Measurements from ENCODE around the gene PSMD11. TPM values are rescaled to one million over a fixed set of nuclear protein-coding genes. Genes with fewer than 3 reads are reported as not detected.
"Not testable (repeated sequence)": the region's sequence is repeated elsewhere in the genome, so short reads cannot be mapped to it uniquely, and the experiment has no call there.

The PSMD11 gene
- polyA plus RNA-seq, 1 of the 3 experiments (the other 2 are of a cell fraction), result 63.1 TPM

DNA sequence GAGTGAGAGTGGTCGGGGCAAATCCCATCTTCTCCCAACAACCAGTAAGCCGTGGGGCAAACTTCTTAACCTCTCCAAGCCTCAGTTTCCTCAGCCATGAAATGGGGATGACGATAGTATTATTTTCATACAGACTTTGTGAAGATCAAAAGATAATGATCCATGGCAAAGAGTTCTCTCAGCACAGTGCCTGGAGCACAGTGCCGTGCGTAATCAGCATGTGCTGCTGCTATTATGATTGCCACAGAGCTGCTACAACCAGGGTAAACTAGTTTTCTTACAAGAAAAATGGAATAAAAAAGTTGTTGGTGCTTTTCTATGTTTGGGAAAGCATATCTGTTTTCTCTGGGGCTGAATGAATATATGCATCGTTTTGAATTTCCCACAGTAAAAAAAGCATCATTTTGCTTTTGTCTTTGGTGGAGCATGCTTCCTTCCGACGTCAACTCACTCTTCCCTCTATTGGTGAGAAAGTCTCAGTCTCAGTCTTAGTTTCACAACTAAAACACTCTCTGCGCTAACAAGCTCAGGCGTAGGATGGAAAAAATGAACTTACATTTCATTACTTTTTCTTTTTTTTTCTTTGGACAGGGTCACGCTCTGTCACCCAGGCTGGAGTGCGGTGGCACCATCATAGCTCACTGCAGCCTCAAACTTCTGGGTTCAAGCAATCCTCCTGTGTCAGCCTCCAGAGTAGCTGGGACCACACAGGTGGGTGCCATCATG is 79.7 kb downstream of the PSMD11 start:
- TF ChIP-seq, protein P1, sequence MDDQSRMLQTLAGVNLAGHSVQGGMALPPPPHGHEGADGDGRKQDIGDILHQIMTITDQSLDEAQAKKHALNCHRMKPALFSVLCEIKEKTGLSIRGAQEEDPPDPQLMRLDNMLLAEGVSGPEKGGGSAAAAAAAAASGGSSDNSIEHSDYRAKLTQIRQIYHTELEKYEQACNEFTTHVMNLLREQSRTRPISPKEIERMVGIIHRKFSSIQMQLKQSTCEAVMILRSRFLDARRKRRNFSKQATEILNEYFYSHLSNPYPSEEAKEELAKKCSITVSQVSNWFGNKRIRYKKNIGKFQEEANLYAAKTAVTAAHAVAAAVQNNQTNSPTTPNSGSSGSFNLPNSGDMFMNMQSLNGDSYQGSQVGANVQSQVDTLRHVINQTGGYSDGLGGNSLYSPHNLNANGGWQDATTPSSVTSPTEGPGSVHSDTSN (IDR thresholded peaks at IDR 0.05), result no peak
- TF ChIP-seq JUND (IDR thresholded peaks at IDR 0.05), result no peak
- TF ChIP-seq TAF1 (IDR thresholded peaks at IDR 0.05; ENCODE audit: borderline replicate concordance, low read depth, low read length), result no peak
- TF ChIP-seq, protein P2, sequence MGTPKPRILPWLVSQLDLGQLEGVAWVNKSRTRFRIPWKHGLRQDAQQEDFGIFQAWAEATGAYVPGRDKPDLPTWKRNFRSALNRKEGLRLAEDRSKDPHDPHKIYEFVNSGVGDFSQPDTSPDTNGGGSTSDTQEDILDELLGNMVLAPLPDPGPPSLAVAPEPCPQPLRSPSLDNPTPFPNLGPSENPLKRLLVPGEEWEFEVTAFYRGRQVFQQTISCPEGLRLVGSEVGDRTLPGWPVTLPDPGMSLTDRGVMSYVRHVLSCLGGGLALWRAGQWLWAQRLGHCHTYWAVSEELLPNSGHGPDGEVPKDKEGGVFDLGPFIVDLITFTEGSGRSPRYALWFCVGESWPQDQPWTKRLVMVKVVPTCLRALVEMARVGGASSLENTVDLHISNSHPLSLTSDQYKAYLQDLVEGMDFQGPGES (IDR thresholded peaks at IDR 0.05; ENCODE audit: low read depth, low read length), result no peak
- no peak for TF ChIP-seq EZH2phosphoT487 (IDR thresholded peaks at IDR 0.05; ENCODE audit: borderline replicate concordance, low read depth)
- TF ChIP-seq RFX5 (IDR thresholded peaks at IDR 0.05; ENCODE audit: low read length), result no peak
- no peak for TF ChIP-seq RCOR1 (IDR thresholded peaks at IDR 0.05; ENCODE audit: low read length)
- 0 out of 2 replicates have a peak, but pooled peaks have one; percentile 13 for TF ChIP-seq GATA2 (CRISPR knock-in tag; IDR thresholded peaks at IDR 0.05)
- no peak for DNase-seq
- Histone ChIP-seq H3F3A (replicated peaks; ENCODE audit: insufficient read depth) (no peaks in the 10 kb centered on the region), H3K4me1 (ENCODE audit: control insufficient read depth in 1 of 2, insufficient read depth in 2 of 2, low read depth in 1 of 2, low read length in 1 of 2) (peaks cover 10 to 15% of the 10 kb centered on the region in 2 experiments; a peak in 3 of 4 replicates), H3K4me3 (ENCODE audit: low read depth in 2 of 2, low read length in 1 of 2) (no peak overlapping the region), H3K4me2 (no peak overlapping the region), H3K27ac (ENCODE audit: low read depth in 2 of 2, low read length in 1 of 2) (no peak overlapping the region), H3K9me2 (no peaks in the 10 kb centered on the region), H3K27me3 (ENCODE audit: insufficient read depth) (no peaks in the 10 kb centered on the region), H3K36me3 (replicated peaks in 1 of 2; ENCODE audit: control insufficient read depth in 1 of 2, insufficient read depth in 2 of 2, low read length in 1 of 2) (no peaks in the 10 kb centered on the region), H3K9ac (no peak overlapping the region), H3K9me3 (no peaks in the 10 kb centered on the region), H3K79me2 (ENCODE audit: insufficient read depth) (no peaks in the 10 kb centered on the region), H2AFZ (ENCODE audit: low read depth) (no peak overlapping the region), H4K20me1 (ENCODE audit: insufficient read depth) (no peaks in the 10 kb centered on the region)
- ChIA-PET CTCF (interaction anchor here (1.3 to 1.4 kb wide), 2 partner anchors 41 to 80 kb away, joined by 3 read pairs; partner anchors contain the start of gene PSMD11), POLR2A (interaction anchor here (0.7 kb wide), 1 partner anchor 375 kb away, joined by 4 read pairs; no protein-coding TSS in a partner anchor)
- 90% methylated on average over 12 of the region's 12 CpGs for WGBS (ENCODE audit: low lambda C conversion rate)

DNA sequence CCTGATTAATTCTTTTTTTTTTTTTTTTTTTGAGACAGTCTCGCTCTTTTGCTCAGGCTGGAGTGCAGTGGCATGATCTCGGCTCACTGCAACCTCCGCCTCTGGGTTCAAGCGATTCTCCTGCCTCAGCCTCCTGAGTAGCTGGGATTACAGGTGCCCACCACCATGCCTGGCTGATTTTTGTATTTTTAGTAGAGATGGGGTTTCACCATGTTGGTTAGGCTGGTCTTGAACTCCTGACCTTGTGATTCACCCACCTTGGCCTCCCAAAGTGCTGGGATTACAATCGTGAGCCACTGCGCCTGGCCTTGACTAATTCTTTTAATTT is 80.2 kb downstream of the PSMD11 start:
- H3K27me3 ChIP-seq (ENCODE audit: insufficient read depth), result not testable (repeated sequence)
- WGBS (ENCODE audit: low lambda C conversion rate), result 93% methylated on average over 6 of the region's 6 CpGs

More for the DNA sequence above, 80.2 kb downstream of the PSMD11 start:
- not testable (repeated sequence) for H3F3A ChIP-seq (replicated peaks; ENCODE audit: insufficient read depth); H3K9me3 ChIP-seq; H3K9ac ChIP-seq; H3K27ac ChIP-seq (ENCODE audit: low read depth in 2 of 2, low read length in 1 of 2); H2AFZ ChIP-seq (ENCODE audit: low read depth); DNase-seq; H3K79me2 ChIP-seq (ENCODE audit: insufficient read depth); H3K9me2 ChIP-seq; H3K4me2 ChIP-seq; H4K20me1 ChIP-seq (ENCODE audit: insufficient read depth); H3K36me3 ChIP-seq (replicated peaks in 1 of 2; ENCODE audit: control insufficient read depth in 1 of 2, insufficient read depth in 2 of 2, low read length in 1 of 2); H3K4me3 ChIP-seq (ENCODE audit: low read depth in 2 of 2, low read length in 1 of 2)
- CTCF ChIA-PET, result interaction anchor here (1.3 kb wide), 1 partner anchor 42 kb away, joined by 3 read pairs; no protein-coding TSS in a partner anchor
- POLR2A ChIA-PET, result interaction anchor here (0.7 kb wide), 1 partner anchor 376 kb away, joined by 4 read pairs; no protein-coding TSS in a partner anchor
- H3K4me1 ChIP-seq (ENCODE audit: control insufficient read depth in 1 of 2, insufficient read depth in 2 of 2, low read depth in 1 of 2, low read length in 1 of 2), result peaks cover 10 to 14% of the 10 kb centered on the region in 2 experiments; a peak in 3 of 4 replicates

Data from SK-N-SH (cell line).